Uterus (tissue), 2 donors: Measurements from ENCODE around the gene PTPRN2.

Source experiments
- POLR2A ChIP-seq, 2 donors: fragments of 450-650 bp; IDR thresholded peaks; one replicate each; pipeline ENCODE4 v1.6.1; 2016; ENCODE audit warnings: antibody characterized with exemption in 2 of 2, mild to moderate bottlenecking in 1 of 2, moderate library complexity in 1 of 2
- TF ChIP-seq, protein P1 (sequence below), 4 experiments: fragments of 200-600 bp in 2 of 4; fragments of 450-650 bp in 2 of 4; sonication (generic) in 2 of 4; IDR thresholded peaks; one replicate each; pipeline ENCODE4 v1.5.1; 2016 to 2019; ENCODE audit warnings: antibody characterized with exemption in 4 of 4, mild to moderate bottlenecking in 2 of 4, moderate library complexity in 1 of 4

- TF ChIP-seq, protein P1, sequence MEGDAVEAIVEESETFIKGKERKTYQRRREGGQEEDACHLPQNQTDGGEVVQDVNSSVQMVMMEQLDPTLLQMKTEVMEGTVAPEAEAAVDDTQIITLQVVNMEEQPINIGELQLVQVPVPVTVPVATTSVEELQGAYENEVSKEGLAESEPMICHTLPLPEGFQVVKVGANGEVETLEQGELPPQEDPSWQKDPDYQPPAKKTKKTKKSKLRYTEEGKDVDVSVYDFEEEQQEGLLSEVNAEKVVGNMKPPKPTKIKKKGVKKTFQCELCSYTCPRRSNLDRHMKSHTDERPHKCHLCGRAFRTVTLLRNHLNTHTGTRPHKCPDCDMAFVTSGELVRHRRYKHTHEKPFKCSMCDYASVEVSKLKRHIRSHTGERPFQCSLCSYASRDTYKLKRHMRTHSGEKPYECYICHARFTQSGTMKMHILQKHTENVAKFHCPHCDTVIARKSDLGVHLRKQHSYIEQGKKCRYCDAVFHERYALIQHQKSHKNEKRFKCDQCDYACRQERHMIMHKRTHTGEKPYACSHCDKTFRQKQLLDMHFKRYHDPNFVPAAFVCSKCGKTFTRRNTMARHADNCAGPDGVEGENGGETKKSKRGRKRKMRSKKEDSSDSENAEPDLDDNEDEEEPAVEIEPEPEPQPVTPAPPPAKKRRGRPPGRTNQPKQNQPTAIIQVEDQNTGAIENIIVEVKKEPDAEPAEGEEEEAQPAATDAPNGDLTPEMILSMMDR (IDR thresholded peaks at IDR 0.05) = no peak
- TF ChIP-seq POLR2A (IDR thresholded peaks at IDR 0.05) = no peak
These were observed 663.6 kb downstream of the PTPRN2 start for GRCh38 chr7:157923903-157924630.
